ENCODE data around the gene FSTL4.

The FSTL4 gene

GRCh38 chr5:133309166-133309795, 303.1 kb downstream of the FSTL4 start:
- TF ChIP-seq, protein P1, sequence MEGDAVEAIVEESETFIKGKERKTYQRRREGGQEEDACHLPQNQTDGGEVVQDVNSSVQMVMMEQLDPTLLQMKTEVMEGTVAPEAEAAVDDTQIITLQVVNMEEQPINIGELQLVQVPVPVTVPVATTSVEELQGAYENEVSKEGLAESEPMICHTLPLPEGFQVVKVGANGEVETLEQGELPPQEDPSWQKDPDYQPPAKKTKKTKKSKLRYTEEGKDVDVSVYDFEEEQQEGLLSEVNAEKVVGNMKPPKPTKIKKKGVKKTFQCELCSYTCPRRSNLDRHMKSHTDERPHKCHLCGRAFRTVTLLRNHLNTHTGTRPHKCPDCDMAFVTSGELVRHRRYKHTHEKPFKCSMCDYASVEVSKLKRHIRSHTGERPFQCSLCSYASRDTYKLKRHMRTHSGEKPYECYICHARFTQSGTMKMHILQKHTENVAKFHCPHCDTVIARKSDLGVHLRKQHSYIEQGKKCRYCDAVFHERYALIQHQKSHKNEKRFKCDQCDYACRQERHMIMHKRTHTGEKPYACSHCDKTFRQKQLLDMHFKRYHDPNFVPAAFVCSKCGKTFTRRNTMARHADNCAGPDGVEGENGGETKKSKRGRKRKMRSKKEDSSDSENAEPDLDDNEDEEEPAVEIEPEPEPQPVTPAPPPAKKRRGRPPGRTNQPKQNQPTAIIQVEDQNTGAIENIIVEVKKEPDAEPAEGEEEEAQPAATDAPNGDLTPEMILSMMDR (IDR thresholded peaks at IDR 0.05; ENCODE audit: insufficient read depth, low read length, missing control alignments): no peak
- DNase-seq (ENCODE audit: low read depth, low spot score): no peak
- H3K4me3 ChIP-seq (ENCODE audit: low read depth, low read length): no peak overlapping the region
- POLR2A ChIA-PET: no interaction called here
- CTCF ChIA-PET: no interaction called here

DNA sequence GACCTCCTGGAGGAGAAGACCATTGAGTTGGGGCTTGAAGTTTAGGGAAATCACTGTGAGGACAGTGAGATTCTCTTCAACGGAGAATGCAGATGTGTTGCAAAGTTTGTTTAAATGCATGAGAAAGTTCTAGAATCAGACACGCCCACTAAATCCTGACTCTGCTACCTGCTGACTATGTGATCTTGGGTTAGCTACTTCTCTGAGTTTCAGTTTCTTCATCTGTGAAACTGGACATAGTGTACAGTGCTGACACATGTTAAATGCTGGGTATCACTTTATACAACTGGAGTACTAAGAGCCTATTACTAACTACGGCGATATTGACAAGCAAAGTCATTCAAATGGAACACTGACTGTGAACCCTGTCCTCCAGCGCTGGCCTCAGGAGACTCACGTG, 305.1 kb downstream of the FSTL4 start:
- H3K4me3 ChIP-seq (ENCODE audit: low read depth, low read length): no peak overlapping the region
- CTCF ChIA-PET: no interaction called here
- POLR2A ChIA-PET: no interaction called here
- TF ChIP-seq, protein P1 (IDR thresholded peaks at IDR 0.05; ENCODE audit: insufficient read depth, low read length, missing control alignments): no peak
- DNase-seq (ENCODE audit: low read depth, low spot score): no peak

- TF ChIP-seq, protein P1 (IDR thresholded peaks at IDR 0.05; ENCODE audit: insufficient read depth, low read length, missing control alignments): no peak
- ChIA-PET CTCF (no interaction called here), POLR2A (no interaction called here)
- no peak for DNase-seq (ENCODE audit: low read depth, low spot score)
- H3K4me3 ChIP-seq (ENCODE audit: low read depth, low read length): no peak overlapping the region
Observed at GRCh38 chr5:133304707-133305216, 307.6 kb downstream of the FSTL4 start.

- TF ChIP-seq, protein P1 (IDR thresholded peaks at IDR 0.05; ENCODE audit: insufficient read depth, low read length, missing control alignments): no peak
- POLR2A ChIA-PET: no interaction called here
- no peak for DNase-seq (ENCODE audit: low read depth, low spot score)
- H3K4me3 ChIP-seq (ENCODE audit: low read depth, low read length): no peak overlapping the region
- CTCF ChIA-PET: interaction anchor here (0.9 kb wide), 1 partner anchor 193 kb away, joined by 3 read pairs; no protein-coding TSS in a partner anchor
Observed at GRCh38 chr5:133304178-133304577, 308.2 kb downstream of the FSTL4 start.

- no peak for DNase-seq (ENCODE audit: low read depth, low spot score)
- TF ChIP-seq, protein P1 (IDR thresholded peaks at IDR 0.05; ENCODE audit: insufficient read depth, low read length, missing control alignments): no peak
- POLR2A ChIA-PET: no interaction called here
- H3K4me3 ChIP-seq (ENCODE audit: low read depth, low read length): no peak overlapping the region
- CTCF ChIA-PET: no interaction called here
Observed at GRCh38 chr5:133303298-133303697, 309.0 kb downstream of the FSTL4 start.

GRCh38 chr5:133299728-133300127, 312.6 kb downstream of the FSTL4 start:
- DNase-seq (ENCODE audit: low read depth, low spot score): no peak
- TF ChIP-seq, protein P1 (IDR thresholded peaks at IDR 0.05; ENCODE audit: insufficient read depth, low read length, missing control alignments): no peak
- CTCF ChIA-PET: interaction anchor here (1.9 kb wide), 1 partner anchor 188 kb away, joined by 4 read pairs; no protein-coding TSS in a partner anchor
- POLR2A ChIA-PET: no interaction called here
- no peak overlapping the region for H3K4me3 ChIP-seq (ENCODE audit: low read depth, low read length)
